Ammon's horn (tissue), 1 donor: Measurements from ENCODE around the gene IKZF4.
"Not testable (repeated sequence)": the region's sequence is repeated elsewhere in the genome, so short reads cannot be mapped to it uniquely, and the experiment has no call there.

Experiments
- DNase-seq: peaks from one replicate; pipeline ENCODE4 v3.0.0-alpha.2; 2016; ENCODE audit warnings: low spot score

Gene IKZF4

GRCh38 chr12:55999522-55999921 is 21.3 kb upstream of the IKZF4 start:
- DNase-seq = not testable (repeated sequence)

GRCh38 chr12:55999999-56000540 is 20.8 kb upstream of the IKZF4 start:
- not testable (repeated sequence) for DNase-seq

- DNase-seq = no peak
These were observed 19.2 kb upstream of the IKZF4 start for GRCh38 chr12:56001487-56002100.

- not testable (repeated sequence) for DNase-seq
These were observed 17.5 kb upstream of the IKZF4 start for GRCh38 chr12:56003376-56003775.

GRCh38 chr12:56004211-56004610 is 16.6 kb upstream of the IKZF4 start:
- no peak for DNase-seq

GRCh38 chr12:56007564-56008559 is 13.0 kb upstream of the IKZF4 start:
- peak; percentile 54 for DNase-seq

DNA sequence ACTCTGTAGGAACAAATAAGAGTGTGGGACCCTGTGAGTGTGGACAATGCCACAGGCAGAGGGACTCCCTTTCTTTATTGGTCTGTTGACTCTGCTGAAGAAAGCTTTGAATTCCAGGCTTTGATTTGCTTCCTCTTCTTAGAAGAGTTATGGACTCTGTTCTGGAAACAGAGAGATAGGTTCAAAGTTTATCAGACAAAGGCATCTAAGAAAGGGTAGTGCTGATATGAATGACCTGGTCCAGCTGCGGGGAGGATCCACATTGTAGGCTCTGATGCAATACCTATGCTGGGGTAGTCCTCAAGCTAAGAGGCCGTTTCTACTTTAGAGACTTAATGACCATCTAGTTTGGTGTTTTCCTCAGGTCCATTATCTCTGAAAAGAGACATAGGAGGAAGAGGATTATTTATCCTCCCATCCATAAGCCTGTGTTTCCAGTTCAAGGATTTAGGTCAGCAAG is 10.7 kb upstream of the IKZF4 start:
- DNase-seq = no peak

DNA sequence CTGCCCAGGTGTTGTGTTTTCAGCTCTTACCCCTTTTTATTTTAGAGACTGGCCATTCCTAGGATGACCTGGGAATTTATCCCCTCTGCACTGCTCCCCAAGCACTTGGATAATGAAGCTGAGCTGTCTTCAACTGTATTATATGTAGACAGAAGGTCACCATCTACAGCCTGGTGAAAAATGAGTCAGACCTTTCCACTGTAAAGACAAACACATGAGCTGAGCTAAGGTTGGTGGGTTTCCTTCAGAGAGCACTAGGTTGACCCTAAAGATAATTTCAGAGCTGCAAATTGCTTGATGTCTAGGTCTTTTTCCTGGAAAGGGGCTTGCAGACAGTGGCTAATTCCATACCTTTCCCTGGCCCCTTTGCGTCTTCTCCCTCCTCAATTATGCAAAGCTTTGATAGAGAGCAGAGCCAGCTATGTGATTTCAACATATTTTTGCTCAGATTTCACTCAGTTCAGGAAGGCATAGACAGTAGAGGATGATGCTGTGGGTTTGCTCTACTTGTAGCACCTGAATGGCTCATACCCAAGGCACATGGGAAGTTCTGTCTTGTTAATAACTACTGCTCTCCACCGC is 9.2 kb upstream of the IKZF4 start:
- DNase-seq = no peak

DNA sequence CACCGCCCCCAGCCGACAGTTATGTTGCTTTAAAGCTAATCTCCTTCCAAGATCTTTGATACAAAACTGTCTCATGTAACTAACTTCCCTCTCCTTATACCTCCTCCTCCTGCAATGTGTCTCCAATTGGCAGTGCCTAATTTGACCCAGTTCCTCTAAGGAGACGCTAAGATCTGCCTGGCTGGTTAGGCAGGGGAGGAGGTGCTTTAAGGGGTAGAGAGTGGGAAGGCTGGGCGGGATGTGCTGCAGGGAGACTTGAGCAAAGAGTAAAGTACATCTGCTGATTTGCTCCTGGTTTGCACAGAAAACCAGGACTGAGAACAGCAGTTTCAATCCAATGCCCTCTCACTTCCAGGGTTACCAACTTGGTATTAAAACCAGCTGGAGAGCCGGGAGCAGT is 7.4 kb upstream of the IKZF4 start:
- peak; percentile 37 for DNase-seq

DNA sequence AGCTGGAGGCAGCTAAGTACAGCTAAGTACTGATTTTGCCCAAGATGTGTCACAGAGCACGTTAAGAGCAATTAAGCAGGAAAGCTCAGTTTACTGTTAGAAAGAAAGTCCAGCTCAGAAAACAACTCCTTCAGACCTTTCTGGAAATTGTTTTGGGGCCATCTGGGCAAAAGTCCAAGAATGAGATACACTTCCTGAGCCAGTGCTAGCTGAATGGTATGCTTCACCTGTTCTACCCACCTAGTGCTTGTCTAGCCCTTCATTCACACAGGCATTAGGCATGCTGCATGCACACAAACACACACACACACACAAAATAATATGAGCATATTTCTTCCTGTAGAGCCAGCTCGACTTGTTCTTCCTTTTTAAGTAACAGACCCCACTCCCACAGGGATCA is 6.6 kb upstream of the IKZF4 start:
- no peak for DNase-seq

DNA sequence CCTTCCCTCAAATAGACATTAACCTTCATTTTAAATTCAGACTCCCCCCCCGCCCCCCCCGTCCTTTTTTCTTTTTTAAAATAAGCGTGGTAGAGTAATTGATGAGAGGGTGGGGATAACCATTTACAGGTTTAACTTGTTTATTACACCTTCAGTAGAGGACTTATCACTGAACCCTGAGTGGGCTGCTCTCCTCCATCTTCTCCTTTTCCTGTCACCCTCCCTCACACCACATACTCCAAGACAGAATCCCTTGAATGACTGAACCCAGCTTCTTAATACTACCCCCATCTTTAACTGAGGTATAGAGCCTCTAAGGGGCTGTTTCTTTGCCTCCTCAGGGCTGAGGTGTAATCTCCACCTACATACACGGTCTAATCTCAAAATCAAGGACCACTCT is 3.7 kb upstream of the IKZF4 start:
- no peak for DNase-seq

GRCh38 chr12:56018356-56018755 is 2.5 kb upstream of the IKZF4 start:
- no peak for DNase-seq

GRCh38 chr12:56021889-56022497 is 1.1 kb downstream of the IKZF4 start:
- no peak for DNase-seq

DNA sequence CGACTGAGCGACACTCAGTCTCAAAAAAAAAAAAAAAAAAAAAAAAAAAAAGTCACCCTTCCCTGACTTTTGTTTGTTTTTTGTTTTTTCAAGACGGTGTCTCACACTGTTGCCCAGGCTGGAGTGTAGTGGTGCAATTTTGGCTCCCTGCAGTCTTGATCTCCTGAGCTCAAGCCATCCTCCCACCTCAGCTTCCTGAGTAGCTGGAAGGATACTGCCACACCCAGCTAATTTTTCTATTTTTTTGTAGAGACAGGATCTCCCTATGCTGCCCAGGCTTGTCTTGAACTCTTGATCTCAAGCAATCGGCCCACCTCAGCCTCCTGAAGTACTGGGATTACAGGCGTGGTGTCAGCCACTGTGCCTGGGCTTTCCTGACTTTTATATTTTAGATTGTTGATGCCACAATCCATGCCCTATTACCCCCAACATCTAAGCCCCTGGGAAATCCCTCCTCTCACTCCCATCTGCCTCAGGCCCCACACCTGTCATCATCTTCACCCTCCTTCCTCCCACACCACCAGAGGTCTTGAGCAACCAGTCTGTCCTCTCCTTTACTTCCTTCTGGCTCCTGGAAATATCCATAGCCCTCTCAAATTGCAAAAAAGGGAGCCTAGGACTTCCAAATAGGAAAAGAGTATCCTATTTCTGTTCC is 7.8 kb downstream of the IKZF4 start:
- DNase-seq = no peak

GRCh38 chr12:56029166-56029519 is 8.3 kb downstream of the IKZF4 start:
- no peak for DNase-seq

DNA sequence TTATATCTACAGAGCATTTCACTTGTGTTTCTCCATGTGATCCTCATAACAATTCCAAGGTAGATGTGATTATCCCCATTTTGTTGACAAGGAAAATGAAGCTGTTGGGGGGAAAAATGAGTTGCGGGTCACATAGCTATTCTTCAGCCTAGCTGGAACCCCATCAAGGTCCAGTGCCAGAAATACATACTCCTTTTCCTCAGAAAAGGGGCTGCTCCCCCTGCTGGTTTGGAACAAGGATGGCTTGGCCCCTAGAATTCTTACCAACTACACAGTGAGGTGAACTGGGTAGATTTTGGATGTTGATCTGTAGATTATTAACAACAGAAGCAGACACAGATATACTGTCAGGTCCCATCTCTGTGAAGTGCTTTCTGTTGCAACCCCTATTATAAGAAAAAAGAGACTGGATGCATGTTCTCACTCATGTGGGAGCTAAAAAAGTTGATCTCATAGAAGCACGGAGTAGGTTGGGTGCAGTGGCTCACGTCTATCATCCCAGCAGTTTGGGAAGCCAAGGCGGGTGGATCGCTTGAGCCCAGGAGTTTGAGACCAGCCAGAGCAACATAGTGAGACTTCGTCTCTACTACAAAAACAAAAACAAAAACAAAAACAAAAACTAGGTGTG is 8.9 kb downstream of the IKZF4 start:
- DNase-seq = peak; percentile 50

GRCh38 chr12:56031987-56032386 is 11.1 kb downstream of the IKZF4 start:
- DNase-seq = no peak

GRCh38 chr12:56034586-56035332 is 13.9 kb downstream of the IKZF4 start:
- no peak for DNase-seq

GRCh38 chr12:56037161-56037560 is 16.3 kb downstream of the IKZF4 start:
- DNase-seq = no peak

DNA sequence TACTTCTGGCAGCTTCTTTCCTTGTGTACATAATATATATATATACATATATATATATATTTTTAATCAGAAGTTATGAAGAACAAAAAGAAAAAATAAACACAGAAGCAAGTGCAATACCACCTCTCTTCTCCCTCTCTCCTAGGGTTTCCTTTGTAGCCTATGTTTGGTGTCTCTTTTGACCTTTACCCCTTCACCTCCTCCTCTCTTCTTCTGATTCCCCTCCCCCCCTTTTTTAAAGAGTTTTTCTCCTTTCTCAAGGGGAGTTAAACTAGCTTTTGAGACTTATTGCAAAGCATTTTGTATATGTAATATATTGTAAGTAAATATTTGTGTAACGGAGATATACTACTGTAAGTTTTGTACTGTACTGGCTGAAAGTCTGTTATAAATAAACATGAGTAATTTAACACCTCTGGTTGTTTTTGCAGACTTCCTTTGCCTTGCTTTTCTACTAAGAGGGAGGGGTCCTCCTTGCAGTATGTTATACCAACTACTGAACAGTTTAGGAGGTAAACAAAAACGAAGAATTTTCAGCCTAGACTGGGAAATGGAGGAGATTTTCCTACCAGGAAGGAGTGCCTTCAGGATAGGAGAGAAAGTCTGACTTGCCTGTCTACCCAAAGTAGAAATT is 17.3 kb downstream of the IKZF4 start:
- no peak for DNase-seq
